ENCODE data around the gene FSTL4. TPM values are rescaled to one million over a fixed set of nuclear protein-coding genes. Genes with fewer than 3 reads are reported as not detected.

FSTL4 gene
- total and polyA plus RNA-seq, 2 experiments from 2014 or later: 1.4 to 2.8 TPM

DNA sequence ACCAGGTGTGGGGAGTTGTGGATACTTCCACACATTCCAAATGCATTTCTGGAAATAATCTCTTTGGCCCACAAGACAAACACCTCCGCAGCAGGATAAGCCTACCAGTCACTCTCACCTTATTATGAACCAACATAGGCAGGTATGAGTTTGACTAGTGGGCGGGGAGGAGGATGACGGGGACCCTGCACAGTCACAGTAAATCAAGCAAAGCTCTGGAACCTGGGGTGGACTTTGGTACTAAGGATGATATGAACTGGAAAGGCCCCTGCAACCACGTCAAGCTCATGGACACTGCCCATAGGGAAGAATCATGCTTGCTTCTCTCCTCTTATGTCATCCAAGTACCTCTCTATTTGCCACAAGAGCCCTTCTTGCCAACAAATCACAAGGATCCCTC is 301.2 kb downstream of the FSTL4 start:
- no peaks in the 10 kb centered on the region for H3K27me3 ChIP-seq (ENCODE audit: insufficient read depth)
- no peaks in the 10 kb centered on the region for H3K79me2 ChIP-seq (replicated peaks; ENCODE audit: insufficient read depth)
- peaks cover 3% of the 10 kb centered on the region for H3K27me3 Mint-ChIP-seq (ENCODE audit: insufficient read depth, low read depth, poor library complexity)
- no peaks in the 10 kb centered on the region for H3K9me3 Mint-ChIP-seq
- no peak overlapping the region for H3K4me3 ChIP-seq
- H3F3A ChIP-seq (replicated peaks; ENCODE audit: low read depth): no peaks in the 10 kb centered on the region
- no peak overlapping the region for H2AFZ ChIP-seq
- no peaks in the 10 kb centered on the region for H3K9me2 ChIP-seq (ENCODE audit: insufficient read depth)
- H3K27ac Mint-ChIP-seq: no peak overlapping the region
- no peak overlapping the region for H3K4me3 Mint-ChIP-seq
- H3K36me3 Mint-ChIP-seq (ENCODE audit: low read depth): no peaks in the 10 kb centered on the region
- no peak overlapping the region for H3K4me2 ChIP-seq
- TF ChIP-seq, protein P1, sequence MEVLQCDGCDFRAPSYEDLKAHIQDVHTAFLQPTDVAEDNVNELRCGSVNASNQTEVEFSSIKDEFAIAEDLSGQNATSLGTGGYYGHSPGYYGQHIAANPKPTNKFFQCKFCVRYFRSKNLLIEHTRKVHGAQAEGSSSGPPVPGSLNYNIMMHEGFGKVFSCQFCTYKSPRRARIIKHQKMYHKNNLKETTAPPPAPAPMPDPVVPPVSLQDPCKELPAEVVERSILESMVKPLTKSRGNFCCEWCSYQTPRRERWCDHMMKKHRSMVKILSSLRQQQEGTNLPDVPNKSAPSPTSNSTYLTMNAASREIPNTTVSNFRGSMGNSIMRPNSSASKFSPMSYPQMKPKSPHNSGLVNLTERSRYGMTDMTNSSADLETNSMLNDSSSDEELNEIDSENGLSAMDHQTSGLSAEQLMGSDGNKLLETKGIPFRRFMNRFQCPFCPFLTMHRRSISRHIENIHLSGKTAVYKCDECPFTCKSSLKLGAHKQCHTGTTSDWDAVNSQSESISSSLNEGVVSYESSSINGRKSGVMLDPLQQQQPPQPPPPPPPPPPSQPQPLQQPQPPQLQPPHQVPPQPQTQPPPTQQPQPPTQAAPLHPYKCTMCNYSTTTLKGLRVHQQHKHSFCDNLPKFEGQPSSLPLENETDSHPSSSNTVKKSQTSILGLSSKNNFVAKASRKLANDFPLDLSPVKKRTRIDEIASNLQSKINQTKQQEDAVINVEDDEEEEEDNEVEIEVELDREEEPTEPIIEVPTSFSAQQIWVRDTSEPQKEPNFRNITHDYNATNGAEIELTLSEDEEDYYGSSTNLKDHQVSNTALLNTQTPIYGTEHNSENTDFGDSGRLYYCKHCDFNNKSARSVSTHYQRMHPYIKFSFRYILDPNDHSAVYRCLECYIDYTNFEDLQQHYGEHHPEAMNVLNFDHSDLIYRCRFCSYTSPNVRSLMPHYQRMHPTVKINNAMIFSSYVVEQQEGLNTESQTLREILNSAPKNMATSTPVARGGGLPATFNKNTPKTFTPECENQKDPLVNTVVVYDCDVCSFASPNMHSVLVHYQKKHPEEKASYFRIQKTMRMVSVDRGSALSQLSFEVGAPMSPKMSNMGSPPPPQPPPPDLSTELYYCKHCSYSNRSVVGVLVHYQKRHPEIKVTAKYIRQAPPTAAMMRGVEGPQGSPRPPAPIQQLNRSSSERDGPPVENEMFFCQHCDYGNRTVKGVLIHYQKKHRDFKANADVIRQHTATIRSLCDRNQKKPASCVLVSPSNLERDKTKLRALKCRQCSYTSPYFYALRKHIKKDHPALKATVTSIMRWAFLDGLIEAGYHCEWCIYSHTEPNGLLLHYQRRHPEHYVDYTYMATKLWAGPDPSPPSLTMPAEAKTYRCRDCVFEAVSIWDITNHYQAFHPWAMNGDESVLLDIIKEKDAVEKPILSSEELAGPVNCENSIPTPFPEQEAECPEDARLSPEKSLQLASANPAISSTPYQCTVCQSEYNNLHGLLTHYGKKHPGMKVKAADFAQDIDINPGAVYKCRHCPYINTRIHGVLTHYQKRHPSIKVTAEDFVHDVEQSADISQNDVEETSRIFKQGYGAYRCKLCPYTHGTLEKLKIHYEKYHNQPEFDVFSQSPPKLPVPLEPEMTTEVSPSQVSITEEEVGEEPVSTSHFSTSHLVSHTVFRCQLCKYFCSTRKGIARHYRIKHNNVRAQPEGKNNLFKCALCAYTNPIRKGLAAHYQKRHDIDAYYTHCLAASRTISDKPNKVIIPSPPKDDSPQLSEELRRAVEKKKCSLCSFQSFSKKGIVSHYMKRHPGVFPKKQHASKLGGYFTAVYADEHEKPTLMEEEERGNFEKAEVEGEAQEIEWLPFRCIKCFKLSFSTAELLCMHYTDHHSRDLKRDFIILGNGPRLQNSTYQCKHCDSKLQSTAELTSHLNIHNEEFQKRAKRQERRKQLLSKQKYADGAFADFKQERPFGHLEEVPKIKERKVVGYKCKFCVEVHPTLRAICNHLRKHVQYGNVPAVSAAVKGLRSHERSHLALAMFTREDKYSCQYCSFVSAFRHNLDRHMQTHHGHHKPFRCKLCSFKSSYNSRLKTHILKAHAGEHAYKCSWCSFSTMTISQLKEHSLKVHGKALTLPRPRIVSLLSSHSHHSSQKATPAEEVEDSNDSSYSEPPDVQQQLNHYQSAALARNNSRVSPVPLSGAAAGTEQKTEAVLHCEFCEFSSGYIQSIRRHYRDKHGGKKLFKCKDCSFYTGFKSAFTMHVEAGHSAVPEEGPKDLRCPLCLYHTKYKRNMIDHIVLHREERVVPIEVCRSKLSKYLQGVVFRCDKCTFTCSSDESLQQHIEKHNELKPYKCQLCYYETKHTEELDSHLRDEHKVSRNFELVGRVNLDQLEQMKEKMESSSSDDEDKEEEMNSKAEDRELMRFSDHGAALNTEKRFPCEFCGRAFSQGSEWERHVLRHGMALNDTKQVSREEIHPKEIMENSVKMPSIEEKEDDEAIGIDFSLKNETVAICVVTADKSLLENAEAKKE (CRISPR knock-in tag; IDR thresholded peaks at IDR 0.05): no peak
- TF ChIP-seq POLR2AphosphoS5 (IDR thresholded peaks at IDR 0.05; ENCODE audit: low read depth) (no peak), JUNB (IDR thresholded peaks at IDR 0.05; ENCODE audit: unreplicated experiment) (no peak)
- TF ChIP-seq, protein P2, sequence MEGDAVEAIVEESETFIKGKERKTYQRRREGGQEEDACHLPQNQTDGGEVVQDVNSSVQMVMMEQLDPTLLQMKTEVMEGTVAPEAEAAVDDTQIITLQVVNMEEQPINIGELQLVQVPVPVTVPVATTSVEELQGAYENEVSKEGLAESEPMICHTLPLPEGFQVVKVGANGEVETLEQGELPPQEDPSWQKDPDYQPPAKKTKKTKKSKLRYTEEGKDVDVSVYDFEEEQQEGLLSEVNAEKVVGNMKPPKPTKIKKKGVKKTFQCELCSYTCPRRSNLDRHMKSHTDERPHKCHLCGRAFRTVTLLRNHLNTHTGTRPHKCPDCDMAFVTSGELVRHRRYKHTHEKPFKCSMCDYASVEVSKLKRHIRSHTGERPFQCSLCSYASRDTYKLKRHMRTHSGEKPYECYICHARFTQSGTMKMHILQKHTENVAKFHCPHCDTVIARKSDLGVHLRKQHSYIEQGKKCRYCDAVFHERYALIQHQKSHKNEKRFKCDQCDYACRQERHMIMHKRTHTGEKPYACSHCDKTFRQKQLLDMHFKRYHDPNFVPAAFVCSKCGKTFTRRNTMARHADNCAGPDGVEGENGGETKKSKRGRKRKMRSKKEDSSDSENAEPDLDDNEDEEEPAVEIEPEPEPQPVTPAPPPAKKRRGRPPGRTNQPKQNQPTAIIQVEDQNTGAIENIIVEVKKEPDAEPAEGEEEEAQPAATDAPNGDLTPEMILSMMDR (conservative IDR thresholded peaks at IDR 0.05; ENCODE audit: low read depth in 2 of 2): no peak
- H3K27ac ChIP-seq (ENCODE audit: low read depth): no peak overlapping the region
- no peaks in the 10 kb centered on the region for H4K20me1 ChIP-seq (replicated peaks; ENCODE audit: insufficient read depth)
- no peaks in the 10 kb centered on the region for H3K36me3 ChIP-seq (ENCODE audit: insufficient read depth)
- DNase-seq (ENCODE audit: low spot score): no peak
- H3K4me1 ChIP-seq (ENCODE audit: insufficient read depth): no peaks in the 10 kb centered on the region
- no peaks in the 10 kb centered on the region for H3K4me1 Mint-ChIP-seq
- ATAC-seq: no peak
